Measurements from ENCODE around the gene ZNF367. TPM values are rescaled to one million over a fixed set of nuclear protein-coding genes. Genes with fewer than 3 reads are reported as not detected.
"Not testable (repeated sequence)": the region's sequence is repeated elsewhere in the genome, so short reads cannot be mapped to it uniquely, and the experiment has no call there.

ZNF367 gene
- total and polyA plus RNA-seq, 4 donors: 0.36 to 18.1 (median 2.0) TPM

DNA sequence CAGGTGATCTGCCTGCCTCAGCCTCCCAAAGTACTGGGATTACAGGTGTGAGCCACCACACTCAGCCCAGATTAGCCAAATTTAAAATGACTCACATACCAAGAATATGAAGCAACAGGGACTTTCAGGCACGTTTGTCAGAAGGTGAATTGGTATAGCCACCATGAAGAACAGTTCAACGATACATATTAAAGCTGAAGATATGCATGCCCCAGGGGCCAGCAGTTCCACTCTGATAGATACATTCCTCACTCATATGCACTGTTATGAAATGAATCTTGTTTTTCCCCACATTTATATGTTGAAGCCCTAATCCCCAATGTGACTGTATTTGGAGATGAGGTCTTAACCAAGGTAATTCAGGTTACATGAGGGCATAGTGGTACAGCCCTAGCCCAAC, 57.2 kb downstream of the ZNF367 start:
- no peaks in the 10 kb centered on the region for H3K27me3 ChIP-seq (ENCODE audit: control insufficient read depth in 4 of 4, insufficient read depth in 4 of 4, low read length in 3 of 4)
- H3K4me3 ChIP-seq (ENCODE audit: low read depth in 1 of 3, low read length in 3 of 3): no peak overlapping the region
- 92% methylated on average over 2 of the region's 2 CpGs for WGBS
- H3K36me3 ChIP-seq (ENCODE audit: control insufficient read depth in 4 of 4, insufficient read depth in 3 of 4, low read depth in 1 of 4, low read length in 3 of 4): peaks cover 5 to 34% (median 30%) of the 10 kb centered on the region in 4 donors
- H3K9ac ChIP-seq (ENCODE audit: low read depth in 1 of 2, low read length in 2 of 2): no peak overlapping the region
- no peak for TF ChIP-seq MAX (IDR thresholded peaks at IDR 0.05)
- H3K9me3 ChIP-seq (ENCODE audit: control insufficient read depth in 4 of 4, low read length in 3 of 4): no peaks in the 10 kb centered on the region
- no peak for DNase-seq (ENCODE audit: low spot score)
- no peaks in the 10 kb centered on the region for H3K4me1 ChIP-seq (ENCODE audit: control insufficient read depth in 4 of 4, insufficient read depth in 4 of 4, low read length in 3 of 4)
- no peak overlapping the region for H3K27ac ChIP-seq (ENCODE audit: low read depth in 1 of 2, low read length in 2 of 2)

- 96% methylated on average over 6 of the region's 6 CpGs for WGBS
- H3K4me3 ChIP-seq (ENCODE audit: low read depth in 1 of 3, low read length in 3 of 3); H3K27me3 ChIP-seq (ENCODE audit: control insufficient read depth in 4 of 4, insufficient read depth in 4 of 4, low read length in 3 of 4); H3K9me3 ChIP-seq (ENCODE audit: control insufficient read depth in 4 of 4, low read length in 3 of 4); DNase-seq (ENCODE audit: low spot score); H3K9ac ChIP-seq (ENCODE audit: low read depth in 1 of 2, low read length in 2 of 2); H3K4me1 ChIP-seq (ENCODE audit: control insufficient read depth in 4 of 4, insufficient read depth in 4 of 4, low read length in 3 of 4); H3K27ac ChIP-seq (ENCODE audit: low read depth in 1 of 2, low read length in 2 of 2): not testable (repeated sequence)
- H3K36me3 ChIP-seq (ENCODE audit: control insufficient read depth in 4 of 4, insufficient read depth in 3 of 4, low read depth in 1 of 4, low read length in 3 of 4): peaks cover 5 to 36% (median 32%) of the 10 kb centered on the region in 4 donors
These were observed 57.6 kb downstream of the ZNF367 start for GRCh38 chr9:96360523-96360922.

DNA sequence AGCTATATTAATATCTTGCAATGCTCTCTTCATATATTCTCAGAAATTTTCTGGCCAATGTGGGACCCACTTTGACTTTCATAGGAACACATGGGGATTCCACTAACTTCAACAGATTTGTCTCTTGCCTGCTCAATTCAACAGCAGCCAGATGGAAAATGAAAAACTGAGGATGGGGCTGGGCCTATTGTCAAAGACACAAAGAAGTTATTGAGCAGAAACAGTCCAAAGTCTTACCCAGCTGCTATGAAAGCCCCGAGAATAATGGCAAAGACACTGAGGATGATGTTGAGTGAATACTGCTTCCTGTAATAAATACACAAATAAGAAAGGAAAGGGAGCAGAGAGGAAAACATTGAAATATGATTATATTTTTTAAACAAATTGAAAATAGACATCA, 67.3 kb downstream of the ZNF367 start:
- no peaks in the 10 kb centered on the region for H3K4me1 ChIP-seq (ENCODE audit: control insufficient read depth in 4 of 4, insufficient read depth in 4 of 4, low read length in 3 of 4)
- peaks cover 11 to 27% (median 21%) of the 10 kb centered on the region in 4 donors for H3K36me3 ChIP-seq (ENCODE audit: control insufficient read depth in 4 of 4, insufficient read depth in 3 of 4, low read depth in 1 of 4, low read length in 3 of 4)

GRCh38 chr9:96348261-96348660, 69.9 kb downstream of the ZNF367 start:
- peaks cover 0 to 4% (median 1%) of the 10 kb centered on the region in 4 donors for H3K4me1 ChIP-seq (ENCODE audit: control insufficient read depth in 4 of 4, insufficient read depth in 4 of 4, low read length in 3 of 4)
- WGBS: 98% methylated on average over 5 of the region's 5 CpGs
- no peak for DNase-seq (ENCODE audit: low spot score)
- H3K4me3 ChIP-seq (ENCODE audit: low read depth in 1 of 3, low read length in 3 of 3): no peak overlapping the region
- no peak overlapping the region for H3K9ac ChIP-seq (ENCODE audit: low read depth in 1 of 2, low read length in 2 of 2)
- no peak overlapping the region for H3K27ac ChIP-seq (ENCODE audit: low read depth in 1 of 2, low read length in 2 of 2)
- H3K27me3 ChIP-seq (ENCODE audit: control insufficient read depth in 4 of 4, insufficient read depth in 4 of 4, low read length in 3 of 4): no peaks in the 10 kb centered on the region
- H3K36me3 ChIP-seq (ENCODE audit: control insufficient read depth in 4 of 4, insufficient read depth in 3 of 4, low read depth in 1 of 4, low read length in 3 of 4): peaks cover 2 to 20% (median 13%) of the 10 kb centered on the region in 4 donors
- H3K9me3 ChIP-seq (ENCODE audit: control insufficient read depth in 4 of 4, low read length in 3 of 4): peaks cover 0 to 5% (median 0%) of the 10 kb centered on the region in 4 donors
- TF ChIP-seq GABPA (IDR thresholded peaks at IDR 0.05 in 1 of 2, conservative IDR thresholded peaks at IDR 0.05 in 1 of 2) (no peak), HNF4G (IDR thresholded peaks at IDR 0.05) (no peak), SP1 (IDR thresholded peaks at IDR 0.05) (no peak), MAX (IDR thresholded peaks at IDR 0.05) (no peak), EGR1 (IDR thresholded peaks at IDR 0.05; ENCODE audit: low read depth in 2 of 2) (no peak), NR2F2 (IDR thresholded peaks at IDR 0.05) (no peak), TAF1 (conservative IDR thresholded peaks at IDR 0.05) (no peak), FOXA2 (IDR thresholded peaks at IDR 0.05) (no peak), ATF3 (IDR thresholded peaks at IDR 0.05) (no peak)
- TF ChIP-seq, protein P1, sequence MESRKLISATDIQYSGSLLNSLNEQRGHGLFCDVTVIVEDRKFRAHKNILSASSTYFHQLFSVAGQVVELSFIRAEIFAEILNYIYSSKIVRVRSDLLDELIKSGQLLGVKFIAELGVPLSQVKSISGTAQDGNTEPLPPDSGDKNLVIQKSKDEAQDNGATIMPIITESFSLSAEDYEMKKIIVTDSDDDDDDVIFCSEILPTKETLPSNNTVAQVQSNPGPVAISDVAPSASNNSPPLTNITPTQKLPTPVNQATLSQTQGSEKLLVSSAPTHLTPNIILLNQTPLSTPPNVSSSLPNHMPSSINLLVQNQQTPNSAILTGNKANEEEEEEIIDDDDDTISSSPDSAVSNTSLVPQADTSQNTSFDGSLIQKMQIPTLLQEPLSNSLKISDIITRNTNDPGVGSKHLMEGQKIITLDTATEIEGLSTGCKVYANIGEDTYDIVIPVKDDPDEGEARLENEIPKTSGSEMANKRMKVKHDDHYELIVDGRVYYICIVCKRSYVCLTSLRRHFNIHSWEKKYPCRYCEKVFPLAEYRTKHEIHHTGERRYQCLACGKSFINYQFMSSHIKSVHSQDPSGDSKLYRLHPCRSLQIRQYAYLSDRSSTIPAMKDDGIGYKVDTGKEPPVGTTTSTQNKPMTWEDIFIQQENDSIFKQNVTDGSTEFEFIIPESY (IDR thresholded peaks at IDR 0.05): no peak

More for the DNA sequence above, 67.3 kb downstream of the ZNF367 start:
- DNase-seq (ENCODE audit: low spot score): no peak
- TF ChIP-seq FOXA2 (IDR thresholded peaks at IDR 0.05) (no peak), CTCF (IDR thresholded peaks at IDR 0.05; ENCODE audit: low read depth, low read length, missing input control) (no peak), RXRA (IDR thresholded peaks at IDR 0.05) (no peak), HNF4G (IDR thresholded peaks at IDR 0.05) (no peak), TAF1 (conservative IDR thresholded peaks at IDR 0.05) (no peak), RAD21 (IDR thresholded peaks at IDR 0.05) (no peak), FOXA1 (IDR thresholded peaks at IDR 0.05) (no peak), MAX (IDR thresholded peaks at IDR 0.05) (no peak)
- Histone ChIP-seq H3K27me3 (ENCODE audit: control insufficient read depth in 4 of 4, insufficient read depth in 4 of 4, low read length in 3 of 4) (no peaks in the 10 kb centered on the region), H3K9me3 (ENCODE audit: control insufficient read depth in 4 of 4, low read length in 3 of 4) (peaks cover 0 to 5% (median 0%) of the 10 kb centered on the region in 4 donors), H3K9ac (ENCODE audit: low read depth in 1 of 2, low read length in 2 of 2) (no peak overlapping the region), H3K4me3 (ENCODE audit: low read depth in 1 of 3, low read length in 3 of 3) (no peak overlapping the region), H3K27ac (ENCODE audit: low read depth in 1 of 2, low read length in 2 of 2) (no peak overlapping the region)
- 91% methylated on average over 1 of the region's 1 CpG for WGBS
